Measurements from ENCODE around the gene ACP1.

ACP1 gene

GRCh38 chr2:254241-254640, 10.5 kb upstream of the ACP1 start:
- in situ Hi-C loops (cut with HindIII; ENCODE audit: low sequenced_read_pairs), result no loop called here

GRCh38 chr2:255195-255594, 9.6 kb upstream of the ACP1 start:
- in situ Hi-C loops (cut with HindIII; ENCODE audit: low sequenced_read_pairs), result no loop called here

- in situ Hi-C loops (cut with HindIII; ENCODE audit: low sequenced_read_pairs), result no loop called here
Observed at GRCh38 chr2:256094-256493, 8.7 kb upstream of the ACP1 start.

GRCh38 chr2:257429-257828, 7.3 kb upstream of the ACP1 start:
- in situ Hi-C loops (cut with HindIII; ENCODE audit: low sequenced_read_pairs), result no loop called here

DNA sequence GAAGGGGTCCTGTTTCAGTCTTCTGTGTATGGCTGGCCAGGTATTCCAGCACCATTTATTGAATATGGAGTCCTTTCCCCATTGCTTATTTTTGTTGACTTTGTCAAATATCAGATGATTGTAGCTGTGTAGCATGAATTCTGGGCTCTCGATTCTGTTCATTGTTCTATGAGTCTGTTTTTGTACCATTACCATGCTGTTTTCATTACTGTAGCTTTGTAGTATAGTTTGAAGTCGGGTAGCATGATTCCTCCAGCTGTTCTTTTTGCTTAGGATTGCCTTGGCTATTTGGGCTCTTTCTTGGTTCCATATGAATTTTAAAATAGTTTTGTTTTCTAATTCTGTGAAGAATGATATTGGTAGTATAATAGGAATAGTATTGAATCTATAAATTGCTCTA, 6.9 kb upstream of the ACP1 start:
- in situ Hi-C loops (cut with HindIII; ENCODE audit: low sequenced_read_pairs), result no loop called here

DNA sequence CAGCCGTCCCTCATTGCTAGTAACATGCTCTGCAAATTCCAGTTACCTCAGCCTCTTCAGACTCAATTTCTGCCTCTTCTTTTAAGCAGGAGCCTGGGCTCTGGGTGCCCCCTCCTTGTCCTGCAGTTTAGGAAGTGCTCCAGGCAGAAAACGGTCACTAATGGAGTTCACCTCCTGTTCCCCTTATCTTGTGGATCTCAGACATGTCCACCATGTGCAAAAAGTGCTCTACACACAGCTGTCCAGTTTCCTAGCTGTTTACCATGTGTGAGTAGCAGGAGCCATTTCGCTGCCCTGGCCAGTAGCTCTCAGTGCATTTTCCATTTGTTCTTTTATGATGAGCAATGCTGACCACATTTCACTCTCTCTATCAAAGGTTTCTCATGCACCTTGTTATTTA, 5.8 kb upstream of the ACP1 start:
- in situ Hi-C loops (cut with HindIII; ENCODE audit: low sequenced_read_pairs), result no loop called here

- in situ Hi-C loops (cut with HindIII; ENCODE audit: low sequenced_read_pairs), result no loop called here
Observed at GRCh38 chr2:259789-260331, 4.9 kb upstream of the ACP1 start.

- in situ Hi-C loops (cut with HindIII; ENCODE audit: low sequenced_read_pairs), result no loop called here
Observed at GRCh38 chr2:260507-261161, 4.1 kb upstream of the ACP1 start.

- in situ Hi-C loops (cut with HindIII; ENCODE audit: low sequenced_read_pairs), result no loop called here
Observed at GRCh38 chr2:262117-262516, 2.6 kb upstream of the ACP1 start.

- in situ Hi-C loops (cut with HindIII; ENCODE audit: low sequenced_read_pairs), result no loop called here
Observed at GRCh38 chr2:263022-263738, 1.6 kb upstream of the ACP1 start.

DNA sequence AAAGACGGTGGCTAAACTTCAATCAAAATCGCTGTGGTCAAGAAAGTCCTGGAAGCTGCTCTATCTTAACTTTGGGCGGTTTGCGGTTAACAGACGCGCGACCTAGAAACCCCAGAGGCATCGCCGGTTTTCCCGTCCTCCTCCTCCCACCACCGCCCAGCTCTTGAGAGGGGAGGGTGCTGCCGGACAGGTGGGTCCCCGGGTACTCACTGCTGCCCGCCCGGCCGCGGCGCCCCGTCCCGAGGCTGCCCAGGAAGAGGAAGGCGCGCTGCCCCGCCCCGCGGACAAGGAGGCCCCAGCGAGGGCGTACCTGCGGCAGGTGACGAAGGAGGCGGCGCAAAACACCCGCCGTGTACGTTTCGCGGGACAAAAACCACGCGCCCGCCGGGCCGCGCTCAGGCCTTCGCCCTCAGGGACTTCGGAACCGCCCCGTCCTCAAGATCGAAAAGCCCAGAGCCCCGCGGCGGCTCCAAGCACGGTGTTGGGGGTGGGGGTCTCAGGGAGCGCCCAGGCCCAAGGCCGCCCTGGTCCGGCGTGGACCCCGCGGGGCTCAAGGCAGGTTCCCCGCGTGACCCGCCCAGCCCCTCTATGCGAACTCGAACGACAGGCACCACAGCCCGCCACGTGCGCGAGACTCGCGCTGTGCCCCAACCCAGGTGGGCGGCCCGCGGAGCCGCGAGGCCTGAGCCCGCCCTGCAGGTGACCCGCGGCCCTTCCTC, 814 bp upstream of the ACP1 start, which contains the start of gene SH3YL1:
SH3YL1 (minus strand) TSS at position 259 of the 719 bp plus-strand sequence; CDS start at position 211, 48 bp downstream.
- in situ Hi-C loops (cut with HindIII; ENCODE audit: low sequenced_read_pairs), result no loop called here

DNA sequence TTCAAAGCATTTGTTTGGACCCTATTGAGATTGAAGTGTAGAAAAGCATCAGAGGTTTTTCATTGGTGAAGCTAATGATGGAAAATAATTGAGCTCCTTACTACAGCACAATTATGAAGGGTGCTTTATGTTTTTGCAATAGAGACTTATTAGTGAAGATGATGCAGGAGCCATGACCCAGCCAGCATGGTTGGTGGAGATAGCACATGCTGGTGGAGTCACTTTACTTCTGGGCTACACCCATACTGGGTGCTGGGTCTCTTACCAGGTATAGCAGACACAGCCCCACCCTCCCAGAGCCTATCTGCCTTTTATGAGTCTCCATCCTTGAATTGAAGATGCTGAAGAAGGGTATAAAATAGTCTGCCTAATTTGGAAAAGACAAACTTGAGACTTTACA, 3.6 kb downstream of the ACP1 start:
- in situ Hi-C loops (cut with HindIII; ENCODE audit: low sequenced_read_pairs), result no loop called here

DNA sequence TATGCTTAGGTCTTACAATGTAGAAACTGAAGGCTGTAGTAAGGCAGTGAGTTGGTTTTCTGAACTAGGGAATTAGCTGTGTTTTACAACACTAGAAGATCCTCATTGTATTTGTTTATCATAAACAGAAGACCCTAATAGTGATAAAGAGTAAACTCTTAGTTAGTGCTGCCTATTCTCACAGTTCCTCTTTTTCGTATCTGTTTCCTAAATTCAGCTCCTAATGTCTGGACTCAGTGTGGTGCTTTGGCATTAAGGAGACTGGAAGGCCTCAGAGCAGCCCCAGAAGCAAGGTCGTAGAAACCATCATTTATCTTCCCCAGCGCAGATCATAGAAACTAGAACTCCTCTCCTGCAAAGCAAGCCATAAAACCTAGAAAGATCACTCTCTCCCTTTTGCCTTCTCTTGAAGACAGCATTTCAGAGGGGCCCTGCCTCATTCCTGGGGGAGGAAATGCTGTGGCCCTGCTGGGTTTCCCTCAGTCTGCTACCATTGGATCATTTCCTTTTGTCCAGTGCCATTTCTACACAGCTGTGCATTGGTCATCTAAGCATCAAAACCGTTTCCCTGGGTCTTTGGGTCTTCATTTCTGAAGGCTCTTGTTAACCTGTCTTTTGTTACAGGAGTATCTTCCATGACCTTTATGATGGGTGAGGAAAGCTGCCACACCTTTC, 4.7 kb downstream of the ACP1 start:
- in situ Hi-C loops (cut with HindIII; ENCODE audit: low sequenced_read_pairs), result no loop called here

DNA sequence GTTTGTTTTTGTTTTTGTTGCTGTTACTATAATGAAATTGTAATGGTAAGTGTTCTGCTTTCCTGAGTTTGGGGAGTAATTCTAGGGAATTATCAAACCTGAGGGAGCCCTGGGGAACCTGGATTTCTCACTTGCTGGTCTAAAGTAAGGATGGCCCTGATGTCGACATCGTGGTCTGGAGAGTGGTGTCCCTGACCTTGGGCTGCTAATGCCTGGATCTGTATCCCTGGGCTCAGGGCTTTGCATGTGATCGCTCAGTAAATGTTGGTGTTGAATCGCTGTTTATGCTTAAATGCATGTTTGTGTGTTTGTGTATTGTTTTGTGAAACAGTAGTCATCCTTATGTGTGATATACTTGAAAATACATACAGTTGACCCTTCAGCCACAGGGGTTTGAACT, 6.1 kb downstream of the ACP1 start:
- in situ Hi-C loops (cut with HindIII; ENCODE audit: low sequenced_read_pairs), result no loop called here

GRCh38 chr2:271917-272316, 7.2 kb downstream of the ACP1 start:
- in situ Hi-C loops (cut with HindIII; ENCODE audit: low sequenced_read_pairs), result no loop called here

DNA sequence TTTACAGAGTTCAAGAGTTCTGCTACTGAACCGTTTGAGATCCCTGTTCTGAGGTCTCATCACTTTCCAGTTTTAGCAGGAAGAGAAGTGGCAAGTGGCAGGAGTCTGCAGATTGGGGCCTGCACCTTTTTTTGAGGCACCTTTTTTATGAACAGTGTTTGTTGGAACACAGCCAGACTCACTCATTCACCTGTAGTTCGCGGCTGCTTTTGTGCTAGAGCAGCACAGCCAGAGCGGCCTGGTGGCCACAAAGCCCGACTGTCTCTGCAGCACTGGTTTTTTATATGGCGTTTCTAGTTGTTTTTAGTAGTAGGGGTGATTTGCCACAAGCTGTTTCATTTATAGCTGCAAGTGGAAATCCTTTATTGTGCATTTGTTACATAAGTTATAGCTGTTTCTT, 8.6 kb downstream of the ACP1 start:
- in situ Hi-C loops (cut with HindIII; ENCODE audit: low sequenced_read_pairs), result no loop called here

GRCh38 chr2:274503-274902, 9.8 kb downstream of the ACP1 start:
- in situ Hi-C loops (cut with HindIII; ENCODE audit: low sequenced_read_pairs), result no loop called here

DNA sequence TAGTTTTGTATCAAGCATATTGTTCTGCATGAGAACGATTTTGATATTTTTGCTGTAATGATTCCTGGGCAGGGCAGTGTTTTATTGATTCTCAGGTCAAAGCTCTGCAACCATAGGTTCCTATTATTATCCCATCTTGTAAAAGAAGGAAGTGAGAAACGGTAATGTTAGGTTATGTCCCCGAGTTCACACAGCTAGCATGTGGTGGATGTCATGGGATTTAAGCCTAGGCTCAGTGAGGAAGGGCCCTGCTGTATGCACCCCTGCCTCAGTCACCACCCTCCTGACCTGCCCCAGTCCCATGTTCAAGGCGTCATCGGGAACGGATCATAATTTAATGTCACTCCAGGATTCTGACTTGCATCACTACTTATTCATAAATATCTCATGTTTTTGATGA, 10.7 kb downstream of the ACP1 start:
- in situ Hi-C loops (cut with HindIII; ENCODE audit: low sequenced_read_pairs), result no loop called here

DNA sequence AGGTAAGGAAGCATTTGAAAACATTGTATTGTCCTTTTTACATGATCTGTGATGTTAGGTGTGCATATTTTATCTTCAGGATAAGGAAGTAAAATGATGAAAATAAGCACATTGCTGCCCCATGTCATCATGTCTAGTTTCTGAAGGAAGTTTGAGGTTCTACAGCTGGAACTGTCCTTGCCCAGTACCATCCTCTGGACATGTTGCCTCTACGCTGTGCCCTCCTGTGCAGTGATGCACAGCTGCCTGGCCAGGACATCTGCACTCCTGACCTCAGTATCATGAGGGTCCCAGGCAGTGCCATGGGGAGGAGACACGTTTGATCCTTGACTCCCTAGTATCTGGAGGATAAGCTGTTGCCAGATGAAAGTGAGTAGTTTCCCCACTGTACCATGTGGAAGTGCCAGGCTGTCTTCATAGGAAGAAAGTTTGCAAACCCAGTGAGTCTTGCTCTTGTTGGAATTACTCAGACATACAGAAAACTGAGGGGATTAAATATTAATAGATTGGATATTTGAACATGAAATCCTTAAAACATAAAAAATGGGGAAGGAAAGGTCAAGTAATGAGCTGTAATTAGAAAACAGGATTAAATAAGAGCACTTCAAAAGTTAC, 13.7 kb downstream of the ACP1 start:
- in situ Hi-C loops (cut with HindIII; ENCODE audit: low sequenced_read_pairs), result no loop called here

DNA sequence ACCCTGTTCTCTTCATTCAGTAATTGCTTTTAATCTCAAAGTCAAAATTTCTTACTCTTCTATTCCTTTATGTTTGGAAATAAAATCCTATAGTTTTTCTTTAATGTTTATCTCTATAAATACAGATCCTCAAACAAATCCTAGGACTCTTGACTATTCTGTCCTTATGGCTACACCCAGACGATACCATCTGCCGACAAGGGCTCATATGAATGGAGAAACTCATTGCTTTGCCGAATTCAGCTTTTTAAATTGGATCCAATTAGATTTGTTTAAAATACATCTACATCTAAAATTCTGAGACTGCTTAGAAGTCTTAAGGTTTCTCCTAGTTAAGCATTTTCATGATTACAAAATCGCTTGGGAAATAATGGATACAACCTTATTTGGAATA, 14.2 kb downstream of the ACP1 start:
- in situ Hi-C loops (cut with HindIII; ENCODE audit: low sequenced_read_pairs), result no loop called here

DNA sequence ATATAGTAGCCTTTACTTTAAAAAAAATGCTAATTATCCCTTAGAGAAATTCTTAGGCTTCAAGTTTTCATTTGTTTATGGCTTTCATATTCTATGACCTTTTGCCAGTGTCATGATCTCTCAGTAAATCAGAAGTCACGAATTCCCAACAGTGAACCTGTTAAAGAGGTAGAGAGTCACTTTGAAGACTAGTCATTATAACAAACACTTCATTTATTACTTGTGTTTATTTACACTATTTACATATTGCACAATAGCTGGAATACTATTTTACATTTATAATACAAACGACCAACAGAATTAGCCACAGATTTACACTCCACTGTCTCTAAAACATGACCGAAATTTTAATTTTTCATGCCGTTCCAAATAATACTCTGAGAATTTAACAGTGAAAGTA, 14.6 kb downstream of the ACP1 start:
- in situ Hi-C loops (cut with HindIII; ENCODE audit: low sequenced_read_pairs), result no loop called here
